H1 (cell line): ENCODE data around the gene NUDT10. TPM values are rescaled to one million over a fixed set of nuclear protein-coding genes. Genes with fewer than 3 reads are reported as not detected.

Source experiments
- CHD7 ChIP-seq: fragments of 300-600 bp; sonication (generic); IDR thresholded peaks from 2 replicates; pipeline ENCODE4 v1.7.1; 2012; ENCODE audit warnings: low read length, moderate library complexity, mild to moderate bottlenecking, inconsistent platforms; ENCODE audit not compliant: insufficient replicate concordance
- polyA plus RNA-seq, 7 experiments: library from polyadenylated mRNA; depleted of rRNA in 3 of 7; stranded (reverse) in 5 of 7; unstranded in 2 of 7; fragments of >200 nt in 5 of 7; fragments of 200-250 nt in 2 of 7; gene quantifications; 1 replicate in 5 of 7; 2 replicates in 1 of 7; 4 replicates in 1 of 7; pipeline versions ENCODE4 v1.2.1 to v1.2.3, GENCODE V29; 2011 to 2013; ENCODE audit warnings: missing spikeins in 2 of 7, mixed read lengths in 2 of 7
- total RNA-seq: library from RNA; stranded (reverse); fragmentation: NEBNext Ultra II Directional; extraction: Animal tissue kit (Norgen Biotek cat#: 25700); gene quantifications from 2 replicates; pipeline ENCODE4 v1.2.1, GENCODE V29; 2021

Gene NUDT10
- total and polyA plus RNA-seq, 2 of the 8 experiments (the other 6 are each of a cell fraction or from before 2014, with no cell fraction given): 18.2 to 20.6 TPM

GRCh38 chrX:51292421-51292820 is 40.2 kb upstream of the NUDT10 start (continued):
- TF ChIP-seq CHD7: no peak
